K562 (cell line): ENCODE data around the gene PAM. TPM values are rescaled to one million over a fixed set of nuclear protein-coding genes. Genes with fewer than 3 reads are reported as not detected.

Experiments
- ATAC-seq: fragments of 200-7000 bp; cut with Tn5 transposase; 3 replicates; pipeline ENCODE4 v1.9.1; 2020; ENCODE audit warnings: moderate library complexity
- BruUV-seq: library from RNA; stranded (reverse); fragments of 400-500 nt; replicated peaks from 2 replicates; lab custom pipeline; 2021; lab: Mats Ljungman, UMichigan
- CTCF ChIA-PET: fragments of 300-600 bp; formaldehyde crosslinking; extraction: SDS; loops from one replicate; lab custom pipeline; 2021; ENCODE audit warnings: low intra/inter-chr PET ratio; lab: Yijun Ruan, JAX
- POLR2A ChIA-PET: fragments of 300-600, 350-650 bp; sonication (Branson Sonifier 250); formaldehyde crosslinking; extraction: SDS; loops from one replicate; lab custom pipeline; 2021; ENCODE audit warnings: antibody characterized with exemption, inconsistent platforms; lab: Yijun Ruan, JAX
- DNase-seq, 4 experiments: peaks; one replicate each; pipeline versions ENCODE4 v3.0.0 to v3.0.0-alpha.2; 2011 to 2018; ENCODE audit warnings: low spot score in 3 of 4, mixed read lengths in 3 of 4; ENCODE audit errors: extremely low read depth in 1 of 4
- FAIRE-seq: peaks from 2 replicates; lab custom pipeline; 2011; peaks lifted over from hg19 to GRCh38; lab: Jason Lieb, UNC
- H2AFZ ChIP-seq: 2 replicates; pipeline ENCODE4 v1.6.0; 2011; ENCODE audit warnings: low read depth, low read length, control low read depth, inconsistent platforms
- H3K27ac ChIP-seq: fragments of 200-600 bp; 3 replicates; pipeline ENCODE4 v1.8.0; 2011; ENCODE audit warnings: low read depth, mild to moderate bottlenecking, control low read depth, inconsistent platforms, low read length, moderate library complexity, mixed read lengths; ENCODE audit errors: extremely low read depth
- H3K27me3 ChIP-seq, 2 experiments: fragments of 300-600 bp in 1 of 2; 2 replicates in 1 of 2; 3 replicates in 1 of 2; pipeline versions ENCODE4 v1.6.0 to v1.8.0; 2011; ENCODE audit warnings: inconsistent platforms in 2 of 2, low read length in 2 of 2, mild to moderate bottlenecking in 1 of 2, mixed read lengths in 1 of 2, moderate library complexity in 1 of 2; ENCODE audit not compliant: control insufficient read depth in 2 of 2, insufficient read depth in 2 of 2
- H3K36me3 ChIP-seq: fragments of 300-600 bp; 3 replicates; pipeline ENCODE4 v1.8.0; 2011; ENCODE audit warnings: mild to moderate bottlenecking, low read length, inconsistent platforms; ENCODE audit not compliant: control insufficient read depth, insufficient read depth
- H3K4me1 ChIP-seq, 2 experiments: fragments of 200-600 bp in 1 of 2; replicated peaks in 1 of 2; 2 replicates in 1 of 2; 3 replicates in 1 of 2; pipeline versions ENCODE4 v1.5.1 to v1.8.0; 2011; ENCODE audit warnings: inconsistent platforms in 2 of 2, low read length in 2 of 2, mild to moderate bottlenecking in 1 of 2, mixed read lengths in 1 of 2, moderate library complexity in 1 of 2; ENCODE audit not compliant: control insufficient read depth in 2 of 2, insufficient read depth in 2 of 2
- H3K4me2 ChIP-seq: 2 replicates; pipeline ENCODE4 v1.6.1; 2011; ENCODE audit warnings: low read length, control low read depth, inconsistent platforms, mixed read lengths; ENCODE audit not compliant: insufficient read depth
- H3K4me3 ChIP-seq: fragments of 200-600 bp; sonication (generic), shearing (Covaris generic); 2 replicates; pipeline ENCODE4 v1.5.1; 2016; ENCODE audit warnings: control low read depth, inconsistent platforms
- H3K79me2 ChIP-seq: fragments of 200-600 bp; 3 replicates; pipeline ENCODE4 v1.8.0; 2011; ENCODE audit warnings: low read length, inconsistent platforms; ENCODE audit not compliant: control insufficient read depth, insufficient read depth
- H3K9ac ChIP-seq, 2 experiments: 2 replicates each; pipeline versions ENCODE4 v1.6.0 to v1.6.1; 2011; ENCODE audit warnings: low read depth in 2 of 2, low read length in 2 of 2, control low read depth in 1 of 2, inconsistent platforms in 1 of 2, mild to moderate bottlenecking in 1 of 2, mixed read lengths in 1 of 2; ENCODE audit not compliant: insufficient read depth in 1 of 2
- H3K9me1 ChIP-seq: one replicate; pipeline ENCODE4 v1.6.0; 2011; ENCODE audit warnings: inconsistent platforms, mild to moderate bottlenecking, low read length, moderate library complexity; ENCODE audit not compliant: control insufficient read depth, insufficient read depth
- H3K9me3 ChIP-seq: replicated peaks from 2 replicates; pipeline ENCODE4 v1.5.1; 2011; ENCODE audit warnings: low read depth, low read length, inconsistent platforms; ENCODE audit not compliant: control insufficient read depth, insufficient read depth
- H4K20me1 ChIP-seq: replicated peaks from 2 replicates; pipeline ENCODE4 v1.6.1; 2011; ENCODE audit warnings: low read length, inconsistent platforms, mixed read lengths; ENCODE audit not compliant: control insufficient read depth, insufficient read depth
- ARNT ChIP-seq, 2 experiments: fragments of 450-650 bp; IDR thresholded peaks; 2 replicates each; pipeline ENCODE4 v1.6.1; 2016; ENCODE audit warnings: mild to moderate bottlenecking in 1 of 2
- C11orf30 ChIP-seq: fragments of 450-650 bp; IDR thresholded peaks from 2 replicates; pipeline ENCODE4 v1.6.1; 2016; ENCODE audit warnings: low read depth, mild to moderate bottlenecking
- CC2D1A ChIP-seq: fragments of 450-650 bp; IDR thresholded peaks from 2 replicates; pipeline ENCODE4 v1.6.1; 2017; ENCODE audit warnings: mild to moderate bottlenecking
- DDX20 ChIP-seq: fragments of 450-650 bp; IDR thresholded peaks from 2 replicates; pipeline ENCODE4 v1.6.1; 2016; ENCODE audit warnings: missing genetic modification characterization, low read depth, mild to moderate bottlenecking, missing compliant biosample characterization, moderate library complexity
- ETV1 ChIP-seq: fragments of 450-650 bp; conservative IDR thresholded peaks from 2 replicates; pipeline ENCODE4 v1.6.1; 2016; ENCODE audit warnings: missing genetic modification characterization, control low read depth, low read depth, missing compliant biosample characterization
- HNRNPLL ChIP-seq: fragments of 200-400 bp; formaldehyde crosslinking; IDR thresholded peaks from 2 replicates; pipeline ENCODE4 v1.6.1; 2017; ENCODE audit warnings: low read length, low read depth, mild to moderate bottlenecking; ENCODE audit not compliant: poor library complexity, severe bottlenecking
- SIX5 ChIP-seq, 2 experiments: IDR thresholded peaks; 2 replicates each; pipeline ENCODE4 v1.6.1; 2011; ENCODE audit warnings: low read length in 2 of 2, borderline replicate concordance in 1 of 2, low read depth in 1 of 2, mild to moderate bottlenecking in 1 of 2, moderate library complexity in 1 of 2; ENCODE audit not compliant: insufficient read depth in 1 of 2
- TCF3 ChIP-seq: sonication (generic); formaldehyde crosslinking; IDR thresholded peaks from 2 replicates; pipeline ENCODE4 v1.4.0; 2020; ENCODE audit warnings: mild to moderate bottlenecking, missing genetic modification reagents
- ZBED1 ChIP-seq: IDR thresholded peaks from 2 replicates; pipeline ENCODE4 v1.6.1; 2014
- ZBTB8A ChIP-seq: fragments of 450-650 bp; IDR thresholded peaks from 2 replicates; pipeline ENCODE4 v1.6.1; 2018; ENCODE audit warnings: mild to moderate bottlenecking, moderate library complexity; ENCODE audit not compliant: partially characterized antibody
- WGBS: fragments of 100-300 bp; shearing (Covaris generic); methylation state at CpG from one replicate; pipeline ENCODE4 v1.1.6; 2016; ENCODE audit warnings: low coverage, mixed read lengths; ENCODE audit not compliant: insufficient coverage; ENCODE audit errors: missing lambda C conversion rate; 5-methylcytosine and 5-hydroxymethylcytosine counted together
- in situ Hi-C: fragments of 300-500 bp; cut with MboI; formaldehyde crosslinking; loops from 4 replicates; pipeline ENCODE4 v1.15.0; 2018; ENCODE audit warnings: inconsistent platforms, mixed read lengths
- intact Hi-C: fragments of 100-400 bp; cut with micrococcal nuclease; formaldehyde crosslinking; loops from 2 replicates; pipeline ENCODE4 v1.14.2; 2022
- polyA plus RNA-seq, 8 experiments: library from polyadenylated mRNA; depleted of rRNA in 4 of 8; stranded (reverse) in 5 of 8; unstranded in 3 of 8; fragments of >200 nt; fragmentation: Nextera tagmentation in 2 of 8; fragmentation: Illumina TruSeq in 1 of 8; extraction: Ambion mirVana in 2 of 8; extraction: Trizol in 1 of 8; gene quantifications; 2 replicates each; pipeline versions ENCODE4 v1.2.1 to v1.2.3, GENCODE V29; 2011 to 2014; ENCODE audit warnings: inconsistent platforms in 1 of 8, missing spikeins in 1 of 8
- total RNA-seq, 7 experiments: library from RNA; depleted of rRNA in 6 of 7; stranded (reverse); fragments of >200 nt in 6 of 7; fragmentation: Illumina TruSeq in 2 of 7; extraction: Trizol in 2 of 7; gene quantifications; 2 replicates each; pipeline versions ENCODE4 v1.2.1 to v1.2.3, GENCODE V29; 2011 to 2021; ENCODE audit warnings: low replicate concordance in 1 of 7
- TF ChIP-seq, protein P1 (sequence below), 2 experiments: fragments of 150-350 bp in 1 of 2; IDR thresholded peaks; 2 replicates each; pipeline ENCODE4 v1.6.1; 2012 to 2016; ENCODE audit warnings: low read depth in 2 of 2, low read length in 2 of 2, mild to moderate bottlenecking in 1 of 2, moderate library complexity in 1 of 2

Gene PAM
- total and polyA plus RNA-seq, 9 of the 15 experiments (the other 6 are each of a cell fraction or from before 2014, with no cell fraction given) = 0.39 to 3.1 (median 0.77) TPM

DNA sequence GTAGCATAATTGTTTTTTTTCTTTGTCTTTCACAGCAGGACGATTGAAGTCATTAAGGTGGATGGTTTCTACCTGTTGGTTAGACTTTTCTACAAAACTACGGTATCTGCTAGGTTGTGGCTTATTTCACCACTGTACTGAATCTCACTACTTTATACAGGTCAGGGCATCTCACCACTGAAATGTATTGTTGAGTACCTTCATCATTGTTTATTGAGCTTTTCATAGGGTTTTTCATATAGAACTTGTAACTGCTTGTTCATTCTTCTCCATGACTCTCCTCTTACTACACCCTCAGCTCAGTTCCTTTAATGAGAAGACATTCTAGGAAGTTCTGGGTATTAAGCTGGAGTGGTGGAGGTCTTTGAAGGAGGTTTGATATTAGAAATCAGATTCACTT, 75.1 kb downstream of the PAM start:
- Histone ChIP-seq H2AFZ (no peak overlapping the region), H3K79me2 (no peaks in the 10 kb centered on the region)
- in situ Hi-C loops = no loop called here
- TF ChIP-seq C11orf30 (no peak), ZBTB8A (no peak), DDX20 (tag) (no peak), ETV1 (tag) (no peak), ARNT (IDR thresholded peaks at IDR 0.05) (no peak), CC2D1A (no peak), SIX5 (IDR thresholded peaks at IDR 0.05; ENCODE audit: borderline replicate concordance in 1 of 2, insufficient read depth in 1 of 2, low read depth in 1 of 2, low read length in 2 of 2) (no peak), HNRNPLL (no peak), ZBED1 (no peak), TCF3 (CRISPR knock-in tag) (no peak)
- TF ChIP-seq, protein P1, sequence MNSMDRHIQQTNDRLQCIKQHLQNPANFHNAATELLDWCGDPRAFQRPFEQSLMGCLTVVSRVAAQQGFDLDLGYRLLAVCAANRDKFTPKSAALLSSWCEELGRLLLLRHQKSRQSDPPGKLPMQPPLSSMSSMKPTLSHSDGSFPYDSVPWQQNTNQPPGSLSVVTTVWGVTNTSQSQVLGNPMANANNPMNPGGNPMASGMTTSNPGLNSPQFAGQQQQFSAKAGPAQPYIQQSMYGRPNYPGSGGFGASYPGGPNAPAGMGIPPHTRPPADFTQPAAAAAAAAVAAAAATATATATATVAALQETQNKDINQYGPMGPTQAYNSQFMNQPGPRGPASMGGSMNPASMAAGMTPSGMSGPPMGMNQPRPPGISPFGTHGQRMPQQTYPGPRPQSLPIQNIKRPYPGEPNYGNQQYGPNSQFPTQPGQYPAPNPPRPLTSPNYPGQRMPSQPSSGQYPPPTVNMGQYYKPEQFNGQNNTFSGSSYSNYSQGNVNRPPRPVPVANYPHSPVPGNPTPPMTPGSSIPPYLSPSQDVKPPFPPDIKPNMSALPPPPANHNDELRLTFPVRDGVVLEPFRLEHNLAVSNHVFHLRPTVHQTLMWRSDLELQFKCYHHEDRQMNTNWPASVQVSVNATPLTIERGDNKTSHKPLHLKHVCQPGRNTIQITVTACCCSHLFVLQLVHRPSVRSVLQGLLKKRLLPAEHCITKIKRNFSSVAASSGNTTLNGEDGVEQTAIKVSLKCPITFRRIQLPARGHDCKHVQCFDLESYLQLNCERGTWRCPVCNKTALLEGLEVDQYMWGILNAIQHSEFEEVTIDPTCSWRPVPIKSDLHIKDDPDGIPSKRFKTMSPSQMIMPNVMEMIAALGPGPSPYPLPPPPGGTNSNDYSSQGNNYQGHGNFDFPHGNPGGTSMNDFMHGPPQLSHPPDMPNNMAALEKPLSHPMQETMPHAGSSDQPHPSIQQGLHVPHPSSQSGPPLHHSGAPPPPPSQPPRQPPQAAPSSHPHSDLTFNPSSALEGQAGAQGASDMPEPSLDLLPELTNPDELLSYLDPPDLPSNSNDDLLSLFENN (IDR thresholded peaks at IDR 0.05; ENCODE audit: low read depth in 2 of 2, low read length in 2 of 2) = no peak
- TF ChIP-seq, all 486 proteins: peak for 0
- 0% methylated on average over 2 of the region's 2 CpGs for WGBS
- no peaks in the 10 kb centered on the region for H3K9me1 ChIP-seq
- H3K27ac ChIP-seq = no peak overlapping the region
- no peaks in the 10 kb centered on the region for H3K27me3 ChIP-seq
- no peak for FAIRE-seq
- POLR2A ChIA-PET = interaction anchor here (1.4 kb wide), 1 partner anchor 24 kb away, joined by 3 read pairs; no protein-coding TSS in a partner anchor
- BruUV-seq = no TSS peak
- H3K4me3 ChIP-seq = no peak overlapping the region
- H4K20me1 ChIP-seq = no peaks in the 10 kb centered on the region
- intact Hi-C loops = no loop called here
- no peak for DNase-seq
- H3K36me3 ChIP-seq = no peaks in the 10 kb centered on the region
- H3K4me1 ChIP-seq = no peaks in the 10 kb centered on the region
- CTCF ChIA-PET = no interaction called here
- ATAC-seq = no peak
- no peak overlapping the region for H3K4me2 ChIP-seq
- no peaks in the 10 kb centered on the region for H3K9me3 ChIP-seq
- no peak overlapping the region for H3K9ac ChIP-seq
